ENCODE results near the gene DISP1.

Gene DISP1

DNA sequence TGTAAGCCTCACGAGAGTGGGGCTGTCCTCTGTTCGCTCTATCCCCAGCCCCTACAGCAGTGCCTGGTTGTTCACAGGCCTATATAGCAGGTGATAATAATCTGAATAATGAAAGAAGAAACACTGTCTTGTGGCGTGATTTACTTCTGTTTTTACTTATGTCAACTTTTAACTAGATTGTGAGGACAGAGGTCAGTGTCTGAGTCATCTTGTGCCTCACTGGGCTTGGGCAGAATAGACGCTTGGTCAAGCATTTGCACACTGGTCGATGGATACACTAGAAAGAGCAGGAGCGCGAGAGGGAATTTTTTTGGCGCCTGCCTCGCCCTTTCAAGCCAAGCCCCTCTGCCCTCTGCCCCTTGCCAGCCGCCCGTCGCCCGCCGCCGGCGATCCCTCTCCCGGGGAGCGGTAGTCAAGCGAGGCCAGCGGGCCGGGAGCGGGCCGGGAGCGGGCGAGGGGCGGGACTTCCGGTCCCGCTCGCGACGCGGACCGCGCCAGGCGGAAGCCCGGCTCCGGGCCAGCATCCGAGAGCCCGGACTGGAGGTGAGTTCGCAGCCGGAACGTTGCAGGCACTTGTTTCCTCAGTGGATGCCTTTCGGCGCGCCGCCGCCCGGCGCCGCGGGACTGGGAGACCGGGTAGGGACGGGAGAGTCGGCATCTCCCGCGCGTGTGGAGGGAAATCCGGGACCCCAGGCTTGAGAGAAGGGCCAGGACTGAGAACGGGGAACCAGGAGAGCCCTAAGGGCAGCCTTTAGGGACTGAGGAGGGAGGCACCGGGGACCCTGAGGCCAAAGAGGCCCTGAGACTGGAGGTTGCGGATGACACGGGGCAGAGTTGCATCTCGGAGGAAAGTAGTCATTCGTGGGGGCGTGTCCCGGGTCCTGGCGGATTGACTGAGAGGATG is at the start of gene DISP1:
Gene DISP1, plus strand, starts transcription at position 504 of the 904 bp plus-strand sequence. CDS start 127,785 bp downstream, outside the sequence.
- peaks cover 0 to 8% of the 10 kb centered on the region in 2 donors for H3K36me3 ChIP-seq (ENCODE audit: control insufficient read depth in 1 of 2, insufficient read depth in 2 of 2, low read length in 2 of 2)
- H3K27ac ChIP-seq (ENCODE audit: low read length) = peak within 1 kb of the TSS; percentile 85
- peak within 1 kb of the TSS; percentile 78 to 91 for H3K4me3 ChIP-seq (ENCODE audit: low read depth in 1 of 2, low read length in 2 of 2)
- no peaks in the 10 kb centered on the region for H3K27me3 ChIP-seq (ENCODE audit: low read depth, low read length)
- H3K9me3 ChIP-seq (ENCODE audit: control insufficient read depth in 1 of 2, low read length in 2 of 2) = no peaks in the 10 kb centered on the region
- H3K4me1 ChIP-seq (ENCODE audit: control insufficient read depth in 1 of 2, insufficient read depth in 2 of 2, low read length in 2 of 2) = peaks cover 0 to 16% of the 10 kb centered on the region in 2 donors

DNA sequence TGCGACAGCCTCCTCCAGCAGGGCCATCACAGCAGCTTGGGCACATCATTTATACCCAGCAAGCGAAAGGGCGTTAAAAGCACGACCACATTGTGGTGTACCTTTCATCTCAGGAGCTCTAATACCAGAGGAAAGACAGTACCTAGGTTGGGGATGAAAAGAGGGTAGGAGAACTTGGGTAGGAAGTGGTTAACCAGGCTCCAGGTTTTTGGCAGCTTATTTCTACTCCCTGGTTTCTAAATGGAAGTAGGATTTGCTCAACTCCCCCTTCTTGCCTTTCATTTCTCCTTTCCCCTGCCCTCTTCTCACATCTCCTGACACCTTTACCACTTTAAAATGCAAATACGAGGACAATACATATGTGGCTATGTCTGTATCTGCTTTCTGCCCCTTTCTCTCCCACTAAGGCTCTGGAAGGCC is 47.7 kb upstream of the DISP1 start:
- H3K4me1 ChIP-seq (ENCODE audit: control insufficient read depth in 1 of 2, insufficient read depth in 2 of 2, low read length in 2 of 2) = no peaks in the 10 kb centered on the region
- no peak overlapping the region for H3K27ac ChIP-seq (ENCODE audit: low read length)
- H3K4me3 ChIP-seq (ENCODE audit: low read depth in 1 of 2, low read length in 2 of 2) = no peak overlapping the region
- H3K9me3 ChIP-seq (ENCODE audit: control insufficient read depth in 1 of 2, low read length in 2 of 2) = peaks cover 5 to 8% of the 10 kb centered on the region in 2 donors
- H3K36me3 ChIP-seq (ENCODE audit: control insufficient read depth in 1 of 2, insufficient read depth in 2 of 2, low read length in 2 of 2) = no peaks in the 10 kb centered on the region
- H3K27me3 ChIP-seq (ENCODE audit: low read depth, low read length) = no peaks in the 10 kb centered on the region

DNA sequence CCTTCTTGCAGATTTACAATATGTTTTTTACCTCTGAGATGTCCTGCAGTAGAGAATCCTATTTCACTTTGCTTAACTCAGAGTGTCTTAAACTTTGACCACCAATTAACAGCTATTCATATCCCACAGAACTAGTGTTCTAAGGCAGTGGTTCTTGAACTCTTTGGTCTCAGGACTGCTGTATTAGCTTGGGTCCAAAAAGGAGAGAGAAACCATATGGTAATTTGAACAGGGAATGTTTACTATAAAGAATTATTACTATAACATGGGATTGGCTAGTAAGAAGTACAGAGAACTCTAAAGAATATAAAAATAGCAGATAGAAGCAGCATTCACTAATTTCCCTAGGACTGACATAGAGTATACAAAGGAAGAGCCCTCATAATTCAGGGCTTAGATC is 46.2 kb upstream of the DISP1 start:
- no peaks in the 10 kb centered on the region for H3K36me3 ChIP-seq (ENCODE audit: control insufficient read depth in 1 of 2, insufficient read depth in 2 of 2, low read length in 2 of 2)
- no peak overlapping the region for H3K4me3 ChIP-seq (ENCODE audit: low read depth in 1 of 2, low read length in 2 of 2)
- H3K27me3 ChIP-seq (ENCODE audit: low read depth, low read length) = no peaks in the 10 kb centered on the region
- H3K9me3 ChIP-seq (ENCODE audit: control insufficient read depth in 1 of 2, low read length in 2 of 2) = peaks cover 5 to 8% of the 10 kb centered on the region in 2 donors
- H3K4me1 ChIP-seq (ENCODE audit: control insufficient read depth in 1 of 2, insufficient read depth in 2 of 2, low read length in 2 of 2) = no peaks in the 10 kb centered on the region
- no peak overlapping the region for H3K27ac ChIP-seq (ENCODE audit: low read length)

DNA sequence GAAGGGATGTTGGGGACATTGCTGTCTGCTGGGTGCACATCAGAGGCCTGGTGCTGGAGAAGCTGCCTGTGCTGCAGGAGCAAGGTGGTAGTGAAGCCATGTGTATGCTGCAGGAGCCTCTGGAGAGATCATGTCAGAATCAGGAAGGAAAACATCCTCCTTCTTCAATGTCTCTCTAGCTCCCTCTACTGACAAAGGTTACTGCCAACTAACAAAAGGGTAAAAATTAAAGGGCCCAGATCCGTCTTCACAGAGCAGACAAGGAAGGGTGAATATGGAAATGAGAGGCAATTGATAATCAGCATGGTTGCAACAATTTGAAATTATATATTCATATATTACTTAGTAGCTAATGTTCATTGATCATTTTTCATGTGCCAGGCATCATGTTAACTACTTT is 45.7 kb upstream of the DISP1 start:
- H3K4me1 ChIP-seq (ENCODE audit: control insufficient read depth in 1 of 2, insufficient read depth in 2 of 2, low read length in 2 of 2) = no peaks in the 10 kb centered on the region
- no peaks in the 10 kb centered on the region for H3K36me3 ChIP-seq (ENCODE audit: control insufficient read depth in 1 of 2, insufficient read depth in 2 of 2, low read length in 2 of 2)
- no peaks in the 10 kb centered on the region for H3K27me3 ChIP-seq (ENCODE audit: low read depth, low read length)
- H3K27ac ChIP-seq (ENCODE audit: low read length) = no peak overlapping the region
- no peak overlapping the region for H3K4me3 ChIP-seq (ENCODE audit: low read depth in 1 of 2, low read length in 2 of 2)
- peaks cover 5 to 8% of the 10 kb centered on the region in 2 donors for H3K9me3 ChIP-seq (ENCODE audit: control insufficient read depth in 1 of 2, low read length in 2 of 2)

- no peak overlapping the region for H3K27ac ChIP-seq (ENCODE audit: low read length)
Measured at GRCh38 chr1:222769971-222770620, 44.7 kb upstream of the DISP1 start.

GRCh38 chr1:222772996-222773379 is 41.9 kb upstream of the DISP1 start:
- H3K4me1 ChIP-seq (ENCODE audit: control insufficient read depth in 1 of 2, insufficient read depth in 2 of 2, low read length in 2 of 2) = peaks cover 0 to under 1% of the 10 kb centered on the region in 2 donors
- H3K36me3 ChIP-seq (ENCODE audit: control insufficient read depth in 1 of 2, insufficient read depth in 2 of 2, low read length in 2 of 2) = no peaks in the 10 kb centered on the region
- H3K4me3 ChIP-seq (ENCODE audit: low read depth in 1 of 2, low read length in 2 of 2) = no peak overlapping the region
- H3K27ac ChIP-seq (ENCODE audit: low read length) = no peak overlapping the region
- peaks cover 5 to 8% of the 10 kb centered on the region in 2 donors for H3K9me3 ChIP-seq (ENCODE audit: control insufficient read depth in 1 of 2, low read length in 2 of 2)
- H3K27me3 ChIP-seq (ENCODE audit: low read depth, low read length) = no peaks in the 10 kb centered on the region

More at GRCh38 chr1:222769971-222770620, 44.7 kb upstream of the DISP1 start:
- Histone ChIP-seq H3K36me3 (ENCODE audit: control insufficient read depth in 1 of 2, insufficient read depth in 2 of 2, low read length in 2 of 2) (no peaks in the 10 kb centered on the region), H3K4me3 (ENCODE audit: low read depth in 1 of 2, low read length in 2 of 2) (no peak overlapping the region), H3K9me3 (ENCODE audit: control insufficient read depth in 1 of 2, low read length in 2 of 2) (peaks cover 5 to 8% of the 10 kb centered on the region in 2 donors), H3K4me1 (ENCODE audit: control insufficient read depth in 1 of 2, insufficient read depth in 2 of 2, low read length in 2 of 2) (no peaks in the 10 kb centered on the region), H3K27me3 (ENCODE audit: low read depth, low read length) (no peaks in the 10 kb centered on the region)

DNA sequence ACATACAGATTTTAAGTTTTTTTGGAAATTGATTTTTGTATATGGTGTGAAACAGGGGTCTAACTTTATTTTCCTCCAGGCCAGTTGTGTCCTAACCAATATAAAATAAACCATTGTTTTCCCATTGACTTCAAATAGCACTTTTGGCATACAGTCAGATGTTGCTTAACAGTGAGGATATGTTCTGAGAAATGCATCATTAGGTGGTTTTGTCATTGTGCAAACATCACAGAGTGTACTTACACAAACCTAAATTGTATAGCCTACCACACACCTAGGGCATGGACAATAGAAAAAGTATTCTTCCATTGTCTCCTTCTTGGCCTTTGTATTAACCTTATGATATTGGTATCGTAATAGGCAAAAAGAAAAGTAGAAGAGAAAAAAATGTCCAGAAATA is 37.4 kb upstream of the DISP1 start:
- Histone ChIP-seq H3K4me3 (ENCODE audit: low read depth in 1 of 2, low read length in 2 of 2) (no peak overlapping the region), H3K27me3 (ENCODE audit: low read depth, low read length) (no peaks in the 10 kb centered on the region), H3K9me3 (ENCODE audit: control insufficient read depth in 1 of 2, low read length in 2 of 2) (no peaks in the 10 kb centered on the region), H3K27ac (ENCODE audit: low read length) (no peak overlapping the region), H3K4me1 (ENCODE audit: control insufficient read depth in 1 of 2, insufficient read depth in 2 of 2, low read length in 2 of 2) (peaks cover 0 to 3% of the 10 kb centered on the region in 2 donors), H3K36me3 (ENCODE audit: control insufficient read depth in 1 of 2, insufficient read depth in 2 of 2, low read length in 2 of 2) (no peaks in the 10 kb centered on the region)

DNA sequence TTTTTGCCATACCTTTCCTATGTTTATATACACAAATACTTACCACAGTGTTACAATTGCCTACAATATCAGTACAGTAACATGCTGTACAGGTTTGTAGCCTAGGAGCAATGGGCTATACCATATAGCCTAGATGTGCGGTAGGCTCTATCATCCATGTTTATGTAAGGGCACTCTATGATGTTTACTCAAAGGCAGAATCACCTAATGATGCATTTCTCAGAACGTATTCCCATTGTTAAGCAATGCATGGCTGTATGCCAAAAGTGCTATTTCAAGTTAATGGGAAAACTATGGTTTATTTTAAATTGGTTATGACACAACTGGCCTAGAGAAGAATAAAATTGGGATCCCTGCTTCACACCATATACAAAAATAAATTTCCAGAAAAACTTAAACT is 36.9 kb upstream of the DISP1 start:
- Histone ChIP-seq H3K36me3 (ENCODE audit: control insufficient read depth in 1 of 2, insufficient read depth in 2 of 2, low read length in 2 of 2) (no peaks in the 10 kb centered on the region), H3K4me1 (ENCODE audit: control insufficient read depth in 1 of 2, insufficient read depth in 2 of 2, low read length in 2 of 2) (peaks cover 0 to 3% of the 10 kb centered on the region in 2 donors), H3K9me3 (ENCODE audit: control insufficient read depth in 1 of 2, low read length in 2 of 2) (no peaks in the 10 kb centered on the region), H3K27ac (ENCODE audit: low read length) (no peak overlapping the region), H3K4me3 (ENCODE audit: low read depth in 1 of 2, low read length in 2 of 2) (no peak overlapping the region), H3K27me3 (ENCODE audit: low read depth, low read length) (no peaks in the 10 kb centered on the region)

- Histone ChIP-seq H3K36me3 (ENCODE audit: control insufficient read depth in 1 of 2, insufficient read depth in 2 of 2, low read length in 2 of 2) (no peaks in the 10 kb centered on the region), H3K27ac (ENCODE audit: low read length) (no peak overlapping the region), H3K27me3 (ENCODE audit: low read depth, low read length) (no peaks in the 10 kb centered on the region), H3K4me1 (ENCODE audit: control insufficient read depth in 1 of 2, insufficient read depth in 2 of 2, low read length in 2 of 2) (peaks cover 0 to 8% of the 10 kb centered on the region in 2 donors), H3K4me3 (ENCODE audit: low read depth in 1 of 2, low read length in 2 of 2) (no peak overlapping the region), H3K9me3 (ENCODE audit: control insufficient read depth in 1 of 2, low read length in 2 of 2) (no peaks in the 10 kb centered on the region)
Measured at GRCh38 chr1:222781251-222781650, 33.6 kb upstream of the DISP1 start.

DNA sequence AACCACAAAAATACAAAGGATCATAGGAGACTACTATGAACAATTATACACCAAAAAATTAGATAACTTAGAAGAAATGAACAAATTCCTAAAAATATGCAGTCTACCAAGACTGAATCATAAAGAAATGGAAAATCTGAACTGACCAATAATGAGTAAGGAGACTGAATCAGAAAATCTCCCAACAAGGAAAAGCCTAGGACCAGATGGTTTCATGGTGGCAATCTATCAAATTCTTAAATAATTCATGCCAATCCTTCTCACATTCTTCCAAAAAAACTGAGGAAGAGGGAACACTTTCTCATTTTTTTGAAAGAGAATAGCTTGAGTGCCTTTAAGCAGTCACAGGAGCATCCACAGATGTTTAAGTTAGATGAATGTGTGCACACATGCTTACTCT is 31.8 kb upstream of the DISP1 start:
- Histone ChIP-seq H3K36me3 (ENCODE audit: control insufficient read depth in 1 of 2, insufficient read depth in 2 of 2, low read length in 2 of 2) (no peaks in the 10 kb centered on the region), H3K4me3 (ENCODE audit: low read depth in 1 of 2, low read length in 2 of 2) (no peak overlapping the region), H3K27me3 (ENCODE audit: low read depth, low read length) (no peaks in the 10 kb centered on the region), H3K4me1 (ENCODE audit: control insufficient read depth in 1 of 2, insufficient read depth in 2 of 2, low read length in 2 of 2) (peaks cover 0 to 9% of the 10 kb centered on the region in 2 donors), H3K9me3 (ENCODE audit: control insufficient read depth in 1 of 2, low read length in 2 of 2) (no peaks in the 10 kb centered on the region), H3K27ac (ENCODE audit: low read length) (no peak overlapping the region)

DNA sequence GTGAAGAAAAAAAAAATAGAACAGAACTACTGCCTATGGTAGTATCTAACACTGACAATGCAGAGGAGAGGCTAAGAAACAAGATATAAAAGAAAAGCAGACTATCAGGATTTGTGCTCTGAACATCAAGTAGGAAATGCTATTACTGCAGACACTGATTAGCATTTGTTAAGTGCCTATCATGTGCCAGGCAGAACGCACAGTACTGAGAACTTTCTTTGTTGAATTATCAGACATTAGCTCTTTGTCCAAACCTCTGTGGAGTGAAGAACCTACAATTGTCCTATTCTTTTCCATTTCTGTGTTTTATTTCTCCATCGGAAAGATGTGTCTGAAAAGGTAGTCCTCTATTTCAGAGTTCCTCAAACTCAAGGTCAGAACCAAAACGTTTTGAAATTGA is 30.5 kb upstream of the DISP1 start:
- no peak overlapping the region for H3K4me3 ChIP-seq (ENCODE audit: low read depth in 1 of 2, low read length in 2 of 2)
- no peaks in the 10 kb centered on the region for H3K27me3 ChIP-seq (ENCODE audit: low read depth, low read length)
- peaks cover 0 to 7% of the 10 kb centered on the region in 2 donors for H3K4me1 ChIP-seq (ENCODE audit: control insufficient read depth in 1 of 2, insufficient read depth in 2 of 2, low read length in 2 of 2)
- no peak overlapping the region for H3K27ac ChIP-seq (ENCODE audit: low read length)
- H3K36me3 ChIP-seq (ENCODE audit: control insufficient read depth in 1 of 2, insufficient read depth in 2 of 2, low read length in 2 of 2) = no peaks in the 10 kb centered on the region
- H3K9me3 ChIP-seq (ENCODE audit: control insufficient read depth in 1 of 2, low read length in 2 of 2) = no peaks in the 10 kb centered on the region

Data from muscle layer of duodenum (tissue), 2 donors.